HG02798 (cell line): Measurements from ENCODE around the gene PYCR2.
A peak's percentile ranks its signal among the peaks of the same experiment; 100 is the strongest.

Source experiments
- ATAC-seq: cut with Tn5 transposase; IDR thresholded peaks from one replicate; pipeline ENCODE4 v1.9.1; 2021; ENCODE audit warnings: mild to moderate bottlenecking; ENCODE audit not compliant: unreplicated experiment, poor library complexity

The PYCR2 gene

GRCh38 chr1:225921734-225922709, 2.0 kb downstream of the PYCR2 start:
- ATAC-seq, result no peak

- no peak for ATAC-seq
Measured at GRCh38 chr1:225919906-225920305, 4.1 kb downstream of the PYCR2 start.

- no peak for ATAC-seq
Measured at GRCh38 chr1:225918280-225918679, 5.8 kb downstream of the PYCR2 start.

- ATAC-seq, result no peak
Measured at GRCh38 chr1:225917536-225917935, 6.5 kb downstream of the PYCR2 start.

- no peak for ATAC-seq
Measured at GRCh38 chr1:225917101-225917500, 6.9 kb downstream of the PYCR2 start.

- no peak for ATAC-seq
Measured at GRCh38 chr1:225915538-225915991, 8.5 kb downstream of the PYCR2 start.

GRCh38 chr1:225914947-225915346, 9.1 kb downstream of the PYCR2 start:
- no peak for ATAC-seq

- no peak for ATAC-seq
Measured at GRCh38 chr1:225914391-225914790, 9.7 kb downstream of the PYCR2 start.

- ATAC-seq, result peak; percentile 84
Measured at GRCh38 chr1:225911191-225912130, 12.6 kb downstream of the PYCR2 start.

- no peak for ATAC-seq
Measured at GRCh38 chr1:225909477-225909876, 14.6 kb downstream of the PYCR2 start.

GRCh38 chr1:225908773-225909172, 15.3 kb downstream of the PYCR2 start:
- ATAC-seq, result no peak

- ATAC-seq, result no peak
Measured at GRCh38 chr1:225908013-225908640, 15.9 kb downstream of the PYCR2 start.

- no peak for ATAC-seq
Measured at GRCh38 chr1:225907341-225907740, 16.7 kb downstream of the PYCR2 start.

- ATAC-seq, result no peak
Measured at GRCh38 chr1:225906467-225906866, 17.6 kb downstream of the PYCR2 start.

- no peak for ATAC-seq
Measured at GRCh38 chr1:225903623-225904022, 20.4 kb downstream of the PYCR2 start.

GRCh38 chr1:225899044-225899925, 24.8 kb downstream of the PYCR2 start:
- no peak for ATAC-seq

GRCh38 chr1:225897595-225898514, 26.2 kb downstream of the PYCR2 start:
- ATAC-seq, result no peak

- ATAC-seq, result peak; percentile 100
Measured at GRCh38 chr1:225896937-225897549, 27.0 kb downstream of the PYCR2 start.
